ENCODE measurements around the gene HEXD. TPM values are rescaled to one million over a fixed set of nuclear protein-coding genes. Genes with fewer than 3 reads are reported as not detected.

The HEXD gene
- total and polyA plus RNA-seq, 4 donors: 5.6 to 19.9 (median 12.2) TPM

GRCh38 chr17:82480318-82480717 is 62.2 kb downstream of the HEXD start:
- Histone ChIP-seq H3K4me1 (ENCODE audit: control insufficient read depth in 4 of 4, insufficient read depth in 4 of 4, low read length in 3 of 4) (peaks cover 2 to 11% (median 8%) of the 10 kb centered on the region in 4 donors), H3K27me3 (ENCODE audit: control insufficient read depth in 4 of 4, insufficient read depth in 4 of 4, low read length in 3 of 4) (no peaks in the 10 kb centered on the region), H3K27ac (ENCODE audit: low read depth in 1 of 2, low read length in 2 of 2) (no peak overlapping the region), H3K36me3 (ENCODE audit: control insufficient read depth in 4 of 4, insufficient read depth in 3 of 4, low read depth in 1 of 4, low read length in 3 of 4) (peaks cover 9 to 47% (median 15%) of the 10 kb centered on the region in 4 donors), H3K4me3 (ENCODE audit: low read depth in 1 of 3, low read length in 3 of 3) (no peak overlapping the region), H3K9ac (ENCODE audit: low read depth in 1 of 2, low read length in 2 of 2) (no peak overlapping the region), H3K9me3 (ENCODE audit: control insufficient read depth in 4 of 4, low read length in 3 of 4) (no peaks in the 10 kb centered on the region)
- WGBS: 98% methylated on average over 9 of the region's 9 CpGs
- TF ChIP-seq EGR1 (IDR thresholded peaks at IDR 0.05; ENCODE audit: low read depth in 2 of 2): no peak
- no peak for TF ChIP-seq TAF1 (conservative IDR thresholded peaks at IDR 0.05)
- no peak for TF ChIP-seq FOXA1 (IDR thresholded peaks at IDR 0.05)
- TF ChIP-seq FOXA2 (IDR thresholded peaks at IDR 0.05): no peak
- no peak for TF ChIP-seq GABPA (IDR thresholded peaks at IDR 0.05 in 1 of 2, conservative IDR thresholded peaks at IDR 0.05 in 1 of 2)
- no peak for TF ChIP-seq REST (IDR thresholded peaks at IDR 0.05)
- no peak for TF ChIP-seq RAD21 (IDR thresholded peaks at IDR 0.05)
- TF ChIP-seq CTCF (IDR thresholded peaks at IDR 0.05; ENCODE audit: low read depth, low read length, missing input control): no peak
- DNase-seq (ENCODE audit: low spot score): no peak

- WGBS: 43% methylated on average over 6 of the region's 6 CpGs
- no peak overlapping the region for H3K4me3 ChIP-seq (ENCODE audit: low read depth in 1 of 3, low read length in 3 of 3)
- no peak for DNase-seq (ENCODE audit: low spot score)
- H3K27ac ChIP-seq (ENCODE audit: low read depth in 1 of 2, low read length in 2 of 2): peak overlapping the region; percentile 20 to 43
- peaks cover 10 to 56% (median 23%) of the 10 kb centered on the region in 4 donors for H3K36me3 ChIP-seq (ENCODE audit: control insufficient read depth in 4 of 4, insufficient read depth in 3 of 4, low read depth in 1 of 4, low read length in 3 of 4)
- no peak overlapping the region for H3K9ac ChIP-seq (ENCODE audit: low read depth in 1 of 2, low read length in 2 of 2)
- no peaks in the 10 kb centered on the region for H3K27me3 ChIP-seq (ENCODE audit: control insufficient read depth in 4 of 4, insufficient read depth in 4 of 4, low read length in 3 of 4)
- H3K4me1 ChIP-seq (ENCODE audit: control insufficient read depth in 4 of 4, insufficient read depth in 4 of 4, low read length in 3 of 4): peaks cover 2 to 11% (median 8%) of the 10 kb centered on the region in 4 donors
- no peaks in the 10 kb centered on the region for H3K9me3 ChIP-seq (ENCODE audit: control insufficient read depth in 4 of 4, low read length in 3 of 4)
- TF ChIP-seq GABPA (IDR thresholded peaks at IDR 0.05 in 1 of 2, conservative IDR thresholded peaks at IDR 0.05 in 1 of 2) (no peak), ATF3 (IDR thresholded peaks at IDR 0.05) (peak; percentile 91), FOXA1 (IDR thresholded peaks at IDR 0.05) (peak; percentile 48), RXRA (IDR thresholded peaks at IDR 0.05) (peak; percentile 96 to 97), HNF4G (IDR thresholded peaks at IDR 0.05) (peak; percentile 59), FOXA2 (IDR thresholded peaks at IDR 0.05) (peak; percentile 56), MAX (IDR thresholded peaks at IDR 0.05) (no peak), YY1 (IDR thresholded peaks at IDR 0.05) (peak; percentile 80), REST (IDR thresholded peaks at IDR 0.05) (peak; percentile 48), JUND (IDR thresholded peaks at IDR 0.05) (peak; percentile 70 to 75), HNF4A (conservative IDR thresholded peaks at IDR 0.05) (peak; percentile 87 to 90), CTCF (IDR thresholded peaks at IDR 0.05; ENCODE audit: low read depth, low read length, missing input control) (no peak), SP1 (IDR thresholded peaks at IDR 0.05) (peak; percentile 88), TAF1 (conservative IDR thresholded peaks at IDR 0.05) (no peak), ZBTB33 (IDR thresholded peaks at IDR 0.05) (peak; percentile 72), NR2F2 (IDR thresholded peaks at IDR 0.05) (no peak), EGR1 (IDR thresholded peaks at IDR 0.05; ENCODE audit: low read depth in 2 of 2) (peak; percentile 23 to 65)
Observed at GRCh38 chr17:82483204-82483660, 65.1 kb downstream of the HEXD start.

Measured in liver (tissue), 9 donors.